Ishikawa (cell line): ENCODE results near the gene PDE5A.

Experiments
- CEBPB ChIP-seq: IDR thresholded peaks from 2 replicates; pipeline ENCODE4 v1.6.1; 2012
- CREB1 ChIP-seq: IDR thresholded peaks from 2 replicates; pipeline ENCODE4 v1.6.1; 2012; ENCODE audit warnings: low read depth
- EGR1 ChIP-seq: IDR thresholded peaks from 2 replicates; pipeline ENCODE4 v1.6.1; 2012
- EP300 ChIP-seq: IDR thresholded peaks from 2 replicates; pipeline ENCODE4 v1.6.1; 2012; ENCODE audit warnings: borderline replicate concordance
- FOXM1 ChIP-seq: IDR thresholded peaks from 2 replicates; pipeline ENCODE4 v1.6.1; 2012; ENCODE audit warnings: low read depth, borderline replicate concordance
- MAX ChIP-seq: IDR thresholded peaks from 2 replicates; pipeline ENCODE4 v1.6.1; 2012
- NFIC ChIP-seq: IDR thresholded peaks from 2 replicates; pipeline ENCODE4 v1.6.1; 2012
- RAD21 ChIP-seq: IDR thresholded peaks from 2 replicates; pipeline ENCODE4 v1.6.1; 2012; ENCODE audit warnings: low read depth
- REST ChIP-seq: IDR thresholded peaks from 2 replicates; pipeline ENCODE4 v1.6.1; 2012; ENCODE audit warnings: low read depth, mild to moderate bottlenecking
- TAF1 ChIP-seq: IDR thresholded peaks from 2 replicates; pipeline ENCODE4 v1.6.1; 2012; ENCODE audit warnings: low read depth, mild to moderate bottlenecking
- TCF12 ChIP-seq: IDR thresholded peaks from 2 replicates; pipeline ENCODE4 v1.6.1; 2012; ENCODE audit warnings: low read depth
- TEAD4 ChIP-seq: IDR thresholded peaks from 2 replicates; pipeline ENCODE4 v1.6.1; 2012
- USF1 ChIP-seq: IDR thresholded peaks from 2 replicates; pipeline ENCODE4 v1.6.1; 2012
- YY1 ChIP-seq: IDR thresholded peaks from 2 replicates; pipeline ENCODE4 v1.6.1; 2012; ENCODE audit warnings: low read depth
- ZBTB7A ChIP-seq: IDR thresholded peaks from 2 replicates; pipeline ENCODE4 v1.6.1; 2012; ENCODE audit warnings: low read depth

Gene PDE5A

GRCh38 chr4:119598521-119598920 is 30.1 kb downstream of the PDE5A start:
- TF ChIP-seq REST (no peak), TCF12 (no peak), EP300 (no peak), USF1 (no peak)

GRCh38 chr4:119597377-119597776 is 31.2 kb downstream of the PDE5A start:
- TF ChIP-seq EP300 (no peak), REST (no peak), RAD21 (no peak), FOXM1 (no peak), TCF12 (no peak), CREB1 (no peak), TAF1 (no peak), CEBPB (no peak), USF1 (no peak), EGR1 (no peak), TEAD4 (no peak), NFIC (no peak), ZBTB7A (no peak), MAX (no peak)

- TF ChIP-seq ZBTB7A (no peak), YY1 (no peak), EP300 (no peak), TAF1 (no peak), NFIC (no peak), TEAD4 (no peak), TCF12 (no peak), MAX (no peak), EGR1 (no peak), CREB1 (no peak), RAD21 (no peak), CEBPB (no peak), REST (no peak), FOXM1 (no peak), USF1 (no peak)
These were observed 34.9 kb downstream of the PDE5A start for GRCh38 chr4:119593698-119594097.

- TF ChIP-seq REST (no peak), TCF12 (no peak), CREB1 (no peak), YY1 (no peak), MAX (no peak), FOXM1 (no peak), TEAD4 (no peak), ZBTB7A (no peak), EGR1 (no peak), EP300 (no peak), NFIC (no peak), TAF1 (no peak), USF1 (no peak), CEBPB (no peak), RAD21 (no peak)
These were observed 35.8 kb downstream of the PDE5A start for GRCh38 chr4:119592830-119593229.
